Measurements from ENCODE around the gene DMRTA2.

DNA sequence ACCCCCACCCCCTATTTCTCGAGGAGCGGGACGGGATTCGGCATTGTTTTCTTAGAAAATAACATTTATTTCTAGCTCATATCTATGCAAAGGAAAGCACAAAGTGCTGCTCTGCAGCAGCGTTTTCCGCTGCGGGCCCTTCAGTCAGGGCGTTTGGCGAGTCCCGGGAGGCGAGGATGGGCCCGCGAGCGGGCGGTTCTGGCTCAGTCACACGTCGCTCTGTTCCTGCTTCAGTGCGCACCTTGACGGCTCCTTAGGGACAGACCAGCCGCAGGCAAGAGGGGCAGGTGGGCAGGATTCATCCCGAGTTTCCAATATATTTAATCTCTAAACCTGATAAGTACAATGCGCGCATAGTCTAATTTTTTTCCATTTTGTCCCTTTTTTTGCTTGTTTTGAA is 5.7 kb downstream of the DMRTA2 start:
- TF ChIP-seq POLR2AphosphoS5 (IDR thresholded peaks at IDR 0.05; ENCODE audit: borderline replicate concordance, low read depth, low read length) (no peak), EZH2 (IDR thresholded peaks at IDR 0.05) (no peak), FOXP2 (optimal IDR thresholded peaks at IDR 0.05; ENCODE audit: control extremely low read depth, extremely low read length, insufficient read depth) (no peak)

All from SK-N-MC (cell line).